Ishikawa (cell line): Measurements from ENCODE around the gene ILDR2.

ENCODE experiments used
- CEBPB ChIP-seq: IDR thresholded peaks from 2 replicates; pipeline ENCODE4 v1.6.1; 2012
- CREB1 ChIP-seq: IDR thresholded peaks from 2 replicates; pipeline ENCODE4 v1.6.1; 2012; ENCODE audit warnings: low read depth
- EGR1 ChIP-seq: IDR thresholded peaks from 2 replicates; pipeline ENCODE4 v1.6.1; 2012
- EP300 ChIP-seq: IDR thresholded peaks from 2 replicates; pipeline ENCODE4 v1.6.1; 2012; ENCODE audit warnings: borderline replicate concordance
- FOXM1 ChIP-seq: IDR thresholded peaks from 2 replicates; pipeline ENCODE4 v1.6.1; 2012; ENCODE audit warnings: low read depth, borderline replicate concordance
- NFIC ChIP-seq: IDR thresholded peaks from 2 replicates; pipeline ENCODE4 v1.6.1; 2012
- RAD21 ChIP-seq: IDR thresholded peaks from 2 replicates; pipeline ENCODE4 v1.6.1; 2012; ENCODE audit warnings: low read depth
- TAF1 ChIP-seq: IDR thresholded peaks from 2 replicates; pipeline ENCODE4 v1.6.1; 2012; ENCODE audit warnings: low read depth, mild to moderate bottlenecking
- TCF12 ChIP-seq: IDR thresholded peaks from 2 replicates; pipeline ENCODE4 v1.6.1; 2012; ENCODE audit warnings: low read depth
- TEAD4 ChIP-seq: IDR thresholded peaks from 2 replicates; pipeline ENCODE4 v1.6.1; 2012
- YY1 ChIP-seq: IDR thresholded peaks from 2 replicates; pipeline ENCODE4 v1.6.1; 2012; ENCODE audit warnings: low read depth
- ZBTB7A ChIP-seq: IDR thresholded peaks from 2 replicates; pipeline ENCODE4 v1.6.1; 2012; ENCODE audit warnings: low read depth
- TF ChIP-seq, protein P1 (sequence below): IDR thresholded peaks from 2 replicates; pipeline ENCODE4 v1.6.1; 2012
- TF ChIP-seq, protein P2 (sequence below): IDR thresholded peaks from 2 replicates; pipeline ENCODE4 v1.6.1; 2012
- TF ChIP-seq, protein P3 (sequence below): IDR thresholded peaks from 2 replicates; pipeline ENCODE4 v1.6.1; 2012; ENCODE audit warnings: low read depth, mild to moderate bottlenecking

Gene ILDR2

DNA sequence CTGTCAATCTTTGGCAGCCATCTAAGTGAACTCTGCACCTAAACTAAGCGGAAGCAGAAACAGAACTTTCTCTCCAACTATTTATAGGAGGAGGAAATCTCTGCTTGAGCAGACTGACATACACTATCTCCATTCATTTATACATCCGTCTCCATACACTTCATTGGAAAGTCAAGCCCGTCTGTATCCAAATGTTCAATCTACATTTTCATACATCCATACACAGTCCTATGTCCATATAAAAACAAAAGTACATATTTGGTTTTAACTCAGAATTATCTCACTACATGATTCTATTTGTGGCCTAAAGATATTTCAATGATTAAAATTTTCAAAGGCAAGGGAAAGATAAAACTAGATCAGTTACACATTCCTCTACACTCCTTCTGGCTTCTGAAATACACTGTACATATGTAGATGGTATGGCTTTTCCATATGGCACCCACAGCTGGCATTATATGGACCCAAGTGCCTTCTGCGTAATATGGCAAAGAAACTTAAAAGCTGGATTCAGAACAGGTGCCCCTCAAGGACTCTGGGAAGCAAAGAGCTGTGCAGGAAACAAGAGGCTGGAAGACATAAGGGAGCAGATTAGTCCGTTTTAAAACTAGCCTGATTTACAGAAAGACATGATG is 35.5 kb downstream of the ILDR2 start:
- TF ChIP-seq, protein P1, sequence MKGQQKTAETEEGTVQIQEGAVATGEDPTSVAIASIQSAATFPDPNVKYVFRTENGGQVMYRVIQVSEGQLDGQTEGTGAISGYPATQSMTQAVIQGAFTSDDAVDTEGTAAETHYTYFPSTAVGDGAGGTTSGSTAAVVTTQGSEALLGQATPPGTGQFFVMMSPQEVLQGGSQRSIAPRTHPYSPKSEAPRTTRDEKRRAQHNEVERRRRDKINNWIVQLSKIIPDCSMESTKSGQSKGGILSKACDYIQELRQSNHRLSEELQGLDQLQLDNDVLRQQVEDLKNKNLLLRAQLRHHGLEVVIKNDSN = no peak
- no peak for TF ChIP-seq TAF1
- TF ChIP-seq, protein P2, sequence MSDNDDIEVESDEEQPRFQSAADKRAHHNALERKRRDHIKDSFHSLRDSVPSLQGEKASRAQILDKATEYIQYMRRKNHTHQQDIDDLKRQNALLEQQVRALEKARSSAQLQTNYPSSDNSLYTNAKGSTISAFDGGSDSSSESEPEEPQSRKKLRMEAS = no peak
- TF ChIP-seq CREB1 = no peak
- no peak for TF ChIP-seq FOXM1
- no peak for TF ChIP-seq EGR1

DNA sequence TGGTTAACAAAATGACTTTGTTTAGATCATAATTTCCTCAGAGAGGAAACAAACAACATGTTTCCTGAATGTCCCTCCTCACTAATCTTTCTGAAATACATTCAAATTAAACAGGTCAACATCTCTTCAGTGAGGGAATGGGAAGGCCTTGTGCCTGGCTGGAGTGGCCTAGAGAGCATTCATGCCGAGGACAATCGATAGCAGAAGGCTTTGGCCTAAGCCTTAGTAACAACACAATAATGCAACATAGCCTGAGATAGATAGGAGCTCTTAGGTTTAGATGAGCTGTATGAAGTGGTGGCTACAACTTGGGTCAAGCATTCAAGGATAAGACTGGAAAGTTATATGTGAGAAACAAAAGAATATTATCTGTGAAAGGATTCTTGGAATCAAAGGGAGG is 37.4 kb downstream of the ILDR2 start:
- TF ChIP-seq, protein P1 = no peak
- TF ChIP-seq NFIC = no peak
- no peak for TF ChIP-seq FOXM1

DNA sequence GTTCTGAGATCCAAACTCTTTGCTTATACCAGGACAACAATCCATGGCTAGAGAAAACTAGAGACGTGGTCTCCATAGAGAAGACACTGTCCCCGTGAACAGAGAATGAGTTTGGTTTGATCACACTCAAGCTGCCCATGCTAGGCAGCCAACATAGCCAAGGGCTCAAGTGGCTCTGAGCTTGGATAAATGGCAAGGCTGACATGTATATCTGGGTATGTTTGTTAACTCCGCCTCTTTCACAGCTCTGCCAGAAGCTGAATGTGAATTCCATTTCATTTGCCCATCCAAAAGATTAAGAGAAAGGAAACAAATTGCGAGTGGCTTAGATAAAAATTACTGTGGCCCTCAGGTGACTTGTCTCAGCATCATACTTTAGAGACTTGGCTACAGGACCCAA is 38.0 kb downstream of the ILDR2 start:
- TF ChIP-seq, protein P3, sequence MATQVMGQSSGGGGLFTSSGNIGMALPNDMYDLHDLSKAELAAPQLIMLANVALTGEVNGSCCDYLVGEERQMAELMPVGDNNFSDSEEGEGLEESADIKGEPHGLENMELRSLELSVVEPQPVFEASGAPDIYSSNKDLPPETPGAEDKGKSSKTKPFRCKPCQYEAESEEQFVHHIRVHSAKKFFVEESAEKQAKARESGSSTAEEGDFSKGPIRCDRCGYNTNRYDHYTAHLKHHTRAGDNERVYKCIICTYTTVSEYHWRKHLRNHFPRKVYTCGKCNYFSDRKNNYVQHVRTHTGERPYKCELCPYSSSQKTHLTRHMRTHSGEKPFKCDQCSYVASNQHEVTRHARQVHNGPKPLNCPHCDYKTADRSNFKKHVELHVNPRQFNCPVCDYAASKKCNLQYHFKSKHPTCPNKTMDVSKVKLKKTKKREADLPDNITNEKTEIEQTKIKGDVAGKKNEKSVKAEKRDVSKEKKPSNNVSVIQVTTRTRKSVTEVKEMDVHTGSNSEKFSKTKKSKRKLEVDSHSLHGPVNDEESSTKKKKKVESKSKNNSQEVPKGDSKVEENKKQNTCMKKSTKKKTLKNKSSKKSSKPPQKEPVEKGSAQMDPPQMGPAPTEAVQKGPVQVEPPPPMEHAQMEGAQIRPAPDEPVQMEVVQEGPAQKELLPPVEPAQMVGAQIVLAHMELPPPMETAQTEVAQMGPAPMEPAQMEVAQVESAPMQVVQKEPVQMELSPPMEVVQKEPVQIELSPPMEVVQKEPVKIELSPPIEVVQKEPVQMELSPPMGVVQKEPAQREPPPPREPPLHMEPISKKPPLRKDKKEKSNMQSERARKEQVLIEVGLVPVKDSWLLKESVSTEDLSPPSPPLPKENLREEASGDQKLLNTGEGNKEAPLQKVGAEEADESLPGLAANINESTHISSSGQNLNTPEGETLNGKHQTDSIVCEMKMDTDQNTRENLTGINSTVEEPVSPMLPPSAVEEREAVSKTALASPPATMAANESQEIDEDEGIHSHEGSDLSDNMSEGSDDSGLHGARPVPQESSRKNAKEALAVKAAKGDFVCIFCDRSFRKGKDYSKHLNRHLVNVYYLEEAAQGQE = no peak
- no peak for TF ChIP-seq EP300
- TF ChIP-seq TAF1 = no peak
- TF ChIP-seq, protein P1 = no peak
- TF ChIP-seq, protein P2 = no peak
- TF ChIP-seq YY1 = no peak
- TF ChIP-seq CREB1 = no peak
- TF ChIP-seq FOXM1 = no peak
- TF ChIP-seq TEAD4 = no peak
- no peak for TF ChIP-seq RAD21
- TF ChIP-seq TCF12 = no peak
- no peak for TF ChIP-seq ZBTB7A
- no peak for TF ChIP-seq EGR1
- no peak for TF ChIP-seq NFIC
- TF ChIP-seq CEBPB = no peak

DNA sequence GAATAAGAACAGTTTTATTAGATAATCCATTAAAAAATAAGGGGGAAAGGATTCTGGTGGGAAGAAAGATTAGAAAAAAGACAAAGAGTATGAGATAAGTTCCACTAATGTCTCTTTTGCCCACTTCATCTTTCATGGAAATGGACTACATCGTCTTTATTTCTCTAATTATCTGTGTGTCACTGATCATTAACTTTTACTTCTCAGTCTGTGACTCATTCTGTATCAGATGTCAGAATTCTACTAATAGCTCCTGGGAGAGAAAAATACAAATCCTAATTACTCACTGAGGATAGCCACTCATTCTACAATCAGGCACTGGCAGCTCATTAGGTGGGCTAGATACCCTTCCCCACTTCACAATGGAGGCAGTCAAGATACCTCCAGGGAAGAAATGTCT is 41.7 kb downstream of the ILDR2 start:
- no peak for TF ChIP-seq TEAD4
- TF ChIP-seq EP300 = no peak
- no peak for TF ChIP-seq YY1
- TF ChIP-seq, protein P1 = no peak
- TF ChIP-seq, protein P3 = no peak
- no peak for TF ChIP-seq CREB1
- no peak for TF ChIP-seq FOXM1
- TF ChIP-seq CEBPB = no peak
- no peak for TF ChIP-seq TAF1
- no peak for TF ChIP-seq RAD21
- no peak for TF ChIP-seq TCF12
- TF ChIP-seq EGR1 = no peak
- no peak for TF ChIP-seq ZBTB7A
- TF ChIP-seq, protein P2 = no peak
- TF ChIP-seq NFIC = no peak

DNA sequence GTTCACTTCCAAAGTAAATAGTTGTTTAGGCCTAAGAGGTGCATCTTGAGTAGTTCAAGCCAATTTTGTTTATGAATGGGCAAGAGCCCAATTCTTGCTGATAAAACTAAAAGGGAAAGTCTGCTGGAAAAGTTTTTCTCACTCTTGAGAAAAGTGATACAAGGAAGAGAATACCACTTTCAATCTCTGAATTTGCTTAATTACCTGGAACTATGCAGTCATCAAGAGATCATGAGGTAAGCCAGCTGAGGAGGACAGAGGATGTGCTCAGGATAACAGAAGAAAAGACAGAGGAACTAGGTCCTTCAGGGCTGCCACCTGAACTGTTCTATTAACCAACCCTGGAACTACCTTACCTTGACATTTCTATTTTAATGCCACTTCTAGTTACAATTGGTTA is 42.2 kb downstream of the ILDR2 start:
- TF ChIP-seq CREB1 (no peak), EP300 (no peak), FOXM1 (no peak), NFIC (no peak), EGR1 (no peak), YY1 (no peak), CEBPB (no peak), TCF12 (no peak), ZBTB7A (no peak), RAD21 (no peak), TEAD4 (no peak), TAF1 (no peak)
- TF ChIP-seq, protein P3 = no peak
- TF ChIP-seq, protein P1 = no peak
- TF ChIP-seq, protein P2 = no peak
